DOHH2 (cell line): Measurements from ENCODE around the gene UVRAG.

Experiments used
- EZH2phosphoT487 ChIP-seq: fragments of 200-600 bp; sonication (generic); IDR thresholded peaks from 2 replicates; pipeline ENCODE4 v1.6.1; 2017; ENCODE audit warnings: borderline replicate concordance, mild to moderate bottlenecking, antibody characterized with exemption, low read length, moderate library complexity, mixed read lengths
- TF ChIP-seq, protein P1 (sequence below): fragments of 200-600 bp; sonication (generic); IDR thresholded peaks from one replicate; pipeline ENCODE4 v1.5.1; 2014; ENCODE audit warnings: antibody characterized with exemption, mild to moderate bottlenecking, low read depth, low read length; ENCODE audit not compliant: poor library complexity, severe bottlenecking

DNA sequence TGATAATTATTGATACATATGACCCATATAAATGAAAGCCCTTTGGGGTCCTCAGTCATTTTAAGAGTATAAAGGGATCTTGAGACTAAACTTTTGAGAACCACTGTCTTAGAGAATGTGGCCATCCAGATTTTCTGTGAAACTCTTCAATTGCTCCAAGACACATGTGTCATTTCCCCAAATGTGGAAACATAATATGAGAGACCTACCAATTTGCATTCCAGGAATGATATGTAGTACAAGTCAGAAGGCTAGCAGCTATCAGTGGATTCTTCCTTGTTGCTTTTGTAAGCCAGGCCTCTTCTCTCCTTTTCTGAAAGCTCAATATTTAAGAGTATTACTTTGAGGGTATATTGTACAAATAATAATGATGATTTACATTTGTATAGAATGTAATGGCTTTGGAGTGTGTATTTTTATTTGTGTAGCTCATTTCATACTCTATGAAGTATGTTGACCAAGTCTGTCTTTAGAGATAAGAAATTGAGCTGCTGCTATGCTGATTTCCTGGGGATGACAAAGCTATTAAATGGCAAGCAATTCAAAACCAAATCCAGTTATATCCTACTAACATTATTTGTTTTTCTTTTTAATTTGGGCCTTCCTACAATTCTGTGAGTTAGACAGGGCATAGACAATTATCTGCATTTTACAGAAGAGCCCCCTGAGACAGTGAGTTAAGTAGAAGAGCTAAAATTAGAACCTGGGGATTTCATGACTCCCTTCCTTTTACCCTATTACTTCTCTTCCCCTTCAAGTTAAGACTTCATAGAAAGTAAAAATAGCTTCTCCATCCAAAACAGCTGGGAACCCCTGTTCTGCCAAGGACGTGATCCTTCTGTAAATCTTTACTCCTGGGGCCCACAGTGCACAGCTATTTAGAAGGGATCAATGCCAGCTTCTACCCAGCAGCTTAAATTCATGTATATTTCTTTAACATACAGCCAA is 259.4 kb downstream of the UVRAG start:
- TF ChIP-seq, protein P1, sequence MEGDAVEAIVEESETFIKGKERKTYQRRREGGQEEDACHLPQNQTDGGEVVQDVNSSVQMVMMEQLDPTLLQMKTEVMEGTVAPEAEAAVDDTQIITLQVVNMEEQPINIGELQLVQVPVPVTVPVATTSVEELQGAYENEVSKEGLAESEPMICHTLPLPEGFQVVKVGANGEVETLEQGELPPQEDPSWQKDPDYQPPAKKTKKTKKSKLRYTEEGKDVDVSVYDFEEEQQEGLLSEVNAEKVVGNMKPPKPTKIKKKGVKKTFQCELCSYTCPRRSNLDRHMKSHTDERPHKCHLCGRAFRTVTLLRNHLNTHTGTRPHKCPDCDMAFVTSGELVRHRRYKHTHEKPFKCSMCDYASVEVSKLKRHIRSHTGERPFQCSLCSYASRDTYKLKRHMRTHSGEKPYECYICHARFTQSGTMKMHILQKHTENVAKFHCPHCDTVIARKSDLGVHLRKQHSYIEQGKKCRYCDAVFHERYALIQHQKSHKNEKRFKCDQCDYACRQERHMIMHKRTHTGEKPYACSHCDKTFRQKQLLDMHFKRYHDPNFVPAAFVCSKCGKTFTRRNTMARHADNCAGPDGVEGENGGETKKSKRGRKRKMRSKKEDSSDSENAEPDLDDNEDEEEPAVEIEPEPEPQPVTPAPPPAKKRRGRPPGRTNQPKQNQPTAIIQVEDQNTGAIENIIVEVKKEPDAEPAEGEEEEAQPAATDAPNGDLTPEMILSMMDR, result no peak
- TF ChIP-seq EZH2phosphoT487, result no peak
